B cell (primary cell): ENCODE results near the gene TSPAN14. TPM values are rescaled to one million over a fixed set of nuclear protein-coding genes. Genes with fewer than 3 reads are reported as not detected.

Experiments used
- ATAC-seq: fragments of 200-7000 bp; cut with Tn5 transposase; one replicate; pipeline ENCODE4 v1.10.0; 2021; ENCODE audit warnings: low read depth, mild to moderate bottlenecking, moderate number of reproducible peaks, moderate library complexity
- CTCF ChIA-PET: fragments of 350-600 bp; sonication (Branson Sonifier 250); formaldehyde crosslinking; loops from one replicate; lab custom pipeline; 2021; ENCODE audit warnings: antibody characterized with exemption, inconsistent platforms; lab: Charles Lee
- POLR2A ChIA-PET: fragments of 350-600 bp; sonication (Branson Sonifier 250); formaldehyde crosslinking; loops from one replicate; lab custom pipeline; 2021; ENCODE audit warnings: antibody characterized with exemption; lab: Charles Lee
- DNase-seq: peaks from one replicate; pipeline ENCODE4 v3.0.0; 2013
- H2AFZ ChIP-seq: 2 replicates; pipeline ENCODE4 v1.6.1; 2012; ENCODE audit warnings: mild to moderate bottlenecking, low read depth, low read length; ENCODE audit not compliant: insufficient read depth, poor library complexity, severe bottlenecking
- H3K27ac ChIP-seq, 2 donors: 1 replicate in 1 of 2; 2 replicates in 1 of 2; pipeline ENCODE4 v1.5.1; 2012 to 2013; ENCODE audit warnings: low read length in 2 of 2, mild to moderate bottlenecking in 2 of 2, moderate library complexity in 1 of 2
- H3K27me3 ChIP-seq, 4 experiments: fragments of 200-600 bp in 1 of 4; sonication (generic) in 1 of 4; replicated peaks in 1 of 4; 1 replicate in 2 of 4; 2 replicates in 2 of 4; pipeline versions ENCODE4 v1.6.1 to v1.7.0; 2013 to 2016; ENCODE audit warnings: low read length in 3 of 4, mild to moderate bottlenecking in 2 of 4, mixed read lengths in 1 of 4, moderate library complexity in 1 of 4; ENCODE audit not compliant: insufficient read depth in 4 of 4, control insufficient read depth in 3 of 4; ENCODE audit errors: control extremely low read depth in 1 of 4
- H3K36me3 ChIP-seq, 2 experiments: replicated peaks in 1 of 2; 1 replicate in 1 of 2; 2 replicates in 1 of 2; pipeline versions ENCODE4 v1.6.1 to v1.7.1; 2013; ENCODE audit warnings: low read length in 1 of 2; ENCODE audit not compliant: insufficient read depth in 2 of 2, control insufficient read depth in 1 of 2; ENCODE audit errors: control extremely low read depth in 1 of 2, extremely low read depth in 1 of 2
- H3K4me1 ChIP-seq, 2 donors: fragments of 200-600 bp in 1 of 2; sonication (generic) in 1 of 2; 1 replicate in 1 of 2; 2 replicates in 1 of 2; pipeline versions ENCODE4 v1.5.1 to v1.6.1; 2013 to 2017; ENCODE audit warnings: low read length in 2 of 2; ENCODE audit not compliant: control insufficient read depth in 2 of 2, insufficient read depth in 2 of 2
- H3K4me2 ChIP-seq: replicated peaks from 2 replicates; pipeline ENCODE3; 2012; ENCODE audit warnings: mild to moderate bottlenecking, low read depth, low read length; ENCODE audit not compliant: poor library complexity, severe bottlenecking
- H3K4me3 ChIP-seq, 5 experiments: fragments of 200-600 bp in 1 of 5; sonication (generic) in 1 of 5; 1 replicate in 3 of 5; 2 replicates in 2 of 5; pipeline versions ENCODE4 v1.5.1 to v1.7.0; 2011 to 2016; ENCODE audit warnings: low read length in 4 of 5, mild to moderate bottlenecking in 4 of 5, low read depth in 2 of 5, control low read depth in 1 of 5, moderate library complexity in 1 of 5; ENCODE audit not compliant: insufficient read depth in 1 of 5; ENCODE audit errors: control extremely low read depth in 1 of 5, extremely low read depth in 1 of 5
- H3K79me2 ChIP-seq: fragments of 200-600 bp; sonication (generic); one replicate; pipeline ENCODE4 v1.6.0; 2016; ENCODE audit warnings: low read length; ENCODE audit not compliant: control insufficient read depth, insufficient read depth
- H3K9ac ChIP-seq: fragments of 200-600 bp; sonication (generic); 2 replicates; pipeline ENCODE4 v1.6.1; 2017; ENCODE audit warnings: mild to moderate bottlenecking, low read length, moderate library complexity
- H3K9me3 ChIP-seq, 3 donors: one replicate each; pipeline versions ENCODE4 v1.6.1 to v1.7.1; 2013; ENCODE audit warnings: low read length in 2 of 3; ENCODE audit not compliant: control insufficient read depth in 2 of 3, insufficient read depth in 1 of 3; ENCODE audit errors: control extremely low read depth in 1 of 3
- H4K20me1 ChIP-seq: 2 replicates; pipeline ENCODE4 v1.6.0; 2012; ENCODE audit warnings: mild to moderate bottlenecking, low read length; ENCODE audit not compliant: insufficient read depth, control insufficient read depth, poor library complexity, severe bottlenecking
- H3K27ac Mint-ChIP-seq: one replicate; pipeline ENCODE4 v1.8.0; 2021; ENCODE audit warnings: mixed read lengths
- H3K27me3 Mint-ChIP-seq: one replicate; pipeline ENCODE4 v1.8.0; 2021; ENCODE audit warnings: mixed read lengths
- H3K4me1 Mint-ChIP-seq: one replicate; pipeline ENCODE4 v1.8.0; 2021; ENCODE audit warnings: mixed read lengths
- H3K4me3 Mint-ChIP-seq: one replicate; pipeline ENCODE4 v1.8.0; 2021; ENCODE audit warnings: mixed read lengths
- H3K9me3 Mint-ChIP-seq: one replicate; pipeline ENCODE4 v1.8.0; 2022; ENCODE audit warnings: mixed read lengths; ENCODE audit not compliant: insufficient read depth
- CTCF ChIP-seq: fragments of 200-600 bp; IDR thresholded peaks from one replicate; pipeline ENCODE4 v1.8.0; 2022; ENCODE audit warnings: antibody characterized with exemption, mild to moderate bottlenecking
- EZH2 ChIP-seq: IDR thresholded peaks from 2 replicates; pipeline ENCODE4 v1.6.1; 2012; ENCODE audit warnings: borderline replicate concordance, low read depth, mild to moderate bottlenecking, moderate library complexity, low read length; ENCODE audit not compliant: insufficient read depth, poor library complexity, severe bottlenecking
- WGBS: methylation state at CpG from one replicate; pipeline ENCODE4 v1.1.5; 2013; ENCODE audit warnings: missing lambda C conversion rate; ENCODE audit not compliant: insufficient coverage; 5-methylcytosine and 5-hydroxymethylcytosine counted together
- intact Hi-C: fragments of 100-400 bp; cut with micrococcal nuclease; formaldehyde crosslinking; loops from one replicate; pipeline ENCODE4 v1.10.0; 2022
- polyA plus RNA-seq: library from polyadenylated mRNA; depleted of rRNA; stranded (reverse); fragments of >200 nt; gene quantifications from 2 replicates; pipeline ENCODE4 v1.2.3, GENCODE V29; 2012
- total RNA-seq, 2 donors: library from RNA; stranded (reverse); fragments of 120-200 nt in 1 of 2; gene quantifications; 1 replicate in 1 of 2; 2 replicates in 1 of 2; pipeline versions ENCODE4 v1.2.3 to v1.2.4, GENCODE V29; 2013 to 2022

The TSPAN14 gene
- total and polyA plus RNA-seq, 2 donors (not counting 1 experiment from before 2014, with no cell fraction given), result 27.8 to 55.3 TPM

- TF ChIP-seq EZH2 (no peak), CTCF (no peak)
- no peak for DNase-seq
- Histone ChIP-seq H3K79me2 (no peaks in the 10 kb centered on the region), H3K9ac (no peak overlapping the region), H4K20me1 (no peaks in the 10 kb centered on the region), H3K4me1 (peaks cover 0 to 6% of the 10 kb centered on the region in 2 donors), H3K27ac (no peak overlapping the region), H3K4me2 (no peak overlapping the region), H3K36me3 (no peaks in the 10 kb centered on the region), H2AFZ (no peak overlapping the region), H3K9me3 (no peaks in the 10 kb centered on the region), H3K27me3 (no peaks in the 10 kb centered on the region), H3K4me3 (no peak overlapping the region)
- no peak for ATAC-seq
- Mint-ChIP-seq H3K27ac (no peak overlapping the region), H3K4me1 (peaks cover 5% of the 10 kb centered on the region), H3K9me3 (no peaks in the 10 kb centered on the region), H3K4me3 (no peak overlapping the region), H3K27me3 (no peaks in the 10 kb centered on the region)
- intact Hi-C loops, result loop anchor here (1.0 kb wide), 1 partner anchor 61 kb away; no protein-coding TSS in a partner anchor
- ChIA-PET POLR2A (no interaction called here), CTCF (interaction anchor here (0.6 to 14.9 kb wide), 24 partner anchors 9 to 300 kb away, joined by 3 to 500 read pairs (median 6); partner anchors contain the start of gene SH2D4B)
- WGBS, result 89% methylated on average over 2 of the region's 2 CpGs
Observed at GRCh38 chr10:80444124-80444523, 10.0 kb upstream of the TSPAN14 start.

DNA sequence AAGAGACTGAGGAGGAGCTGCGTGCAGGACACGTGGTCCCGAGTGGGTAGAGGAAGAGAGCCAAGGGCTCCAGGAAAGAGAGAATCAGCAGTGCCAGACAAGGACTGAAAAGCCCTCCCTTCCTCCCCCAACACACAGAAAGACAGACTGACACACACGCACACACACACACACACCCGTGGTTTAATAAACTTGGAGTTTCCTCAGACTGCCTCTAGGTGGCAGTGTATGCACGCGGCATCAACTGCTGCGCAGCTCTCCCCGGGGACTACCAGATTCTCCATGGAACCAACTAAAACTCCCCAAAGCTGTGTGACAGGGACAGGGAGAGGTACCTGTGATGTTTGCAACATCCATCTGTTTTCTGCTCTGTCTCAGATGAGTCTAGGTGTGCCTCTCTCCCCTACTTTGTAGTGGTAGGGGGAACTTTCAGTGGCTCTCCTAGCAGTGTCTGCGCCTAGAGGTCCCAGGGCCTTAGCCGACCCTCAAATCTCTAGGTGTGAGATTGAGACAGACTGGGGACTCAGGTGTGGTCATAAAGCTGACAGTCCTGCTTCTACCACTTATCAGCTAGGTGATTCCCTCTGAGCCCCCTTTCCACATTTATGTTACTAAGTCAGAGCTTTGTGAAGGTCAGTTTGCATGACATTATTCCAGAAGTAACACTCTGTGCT is 9.3 kb upstream of the TSPAN14 start:
- Histone ChIP-seq H2AFZ (no peak overlapping the region), H3K9me3 (no peaks in the 10 kb centered on the region), H3K4me3 (no peak overlapping the region), H3K27ac (no peak overlapping the region), H4K20me1 (no peaks in the 10 kb centered on the region), H3K27me3 (no peaks in the 10 kb centered on the region), H3K4me2 (no peak overlapping the region), H3K4me1 (peaks cover 0 to 6% of the 10 kb centered on the region in 2 donors), H3K36me3 (no peaks in the 10 kb centered on the region), H3K79me2 (no peaks in the 10 kb centered on the region), H3K9ac (no peak overlapping the region)
- Mint-ChIP-seq H3K4me3 (no peak overlapping the region), H3K9me3 (no peaks in the 10 kb centered on the region), H3K27ac (no peak overlapping the region), H3K4me1 (peaks cover 9% of the 10 kb centered on the region), H3K27me3 (no peaks in the 10 kb centered on the region)
- intact Hi-C loops, result loop anchor here (1.0 kb wide), 1 partner anchor 61 kb away; no protein-coding TSS in a partner anchor
- ChIA-PET POLR2A (no interaction called here), CTCF (interaction anchor here (0.6 to 14.9 kb wide), 28 partner anchors 8 to 479 kb away, joined by 3 to 500 read pairs (median 5); partner anchors contain the start of genes PRXL2A and SH2D4B)
- DNase-seq (peak; percentile 80), ATAC-seq (peak; percentile 88)
- TF ChIP-seq EZH2, result no peak
- TF ChIP-seq CTCF, result peak; percentile 58
- WGBS, result 0% methylated on average over 2 of the region's 11 CpGs
